Measurements from ENCODE around the gene UPF3A.

Gene UPF3A

DNA sequence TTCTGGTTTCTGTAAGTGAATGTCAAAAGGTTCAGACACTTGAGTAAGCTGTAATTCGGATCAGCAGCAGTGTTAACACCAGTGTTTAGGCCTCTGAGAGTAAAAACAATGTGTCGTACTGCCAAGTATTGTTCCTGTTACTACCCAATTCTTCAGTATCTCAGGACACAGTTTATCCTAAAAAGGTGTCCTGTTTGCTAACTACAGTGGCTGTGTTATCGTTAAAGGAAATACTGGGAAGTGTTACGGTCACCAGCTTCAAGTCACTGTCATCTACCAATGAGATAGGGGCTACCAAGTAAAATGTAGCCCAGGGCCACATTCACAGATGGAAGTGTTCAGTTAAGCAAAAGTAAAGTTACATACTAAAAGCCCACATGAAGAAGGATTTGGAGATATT lies 2.3 kb upstream of the UPF3A start:
- Histone ChIP-seq H3K27me3 (replicated peaks; ENCODE audit: control insufficient read depth, insufficient read depth, low read length) (no peaks in the 10 kb centered on the region), H3K4me3 (replicated peaks; ENCODE audit: low read depth, low read length) (no peak overlapping the region), H3K36me3 (ENCODE audit: control insufficient read depth, insufficient read depth, low read length) (no peaks in the 10 kb centered on the region; the same call in none of the 2 replicates)
- TF ChIP-seq, protein P1, sequence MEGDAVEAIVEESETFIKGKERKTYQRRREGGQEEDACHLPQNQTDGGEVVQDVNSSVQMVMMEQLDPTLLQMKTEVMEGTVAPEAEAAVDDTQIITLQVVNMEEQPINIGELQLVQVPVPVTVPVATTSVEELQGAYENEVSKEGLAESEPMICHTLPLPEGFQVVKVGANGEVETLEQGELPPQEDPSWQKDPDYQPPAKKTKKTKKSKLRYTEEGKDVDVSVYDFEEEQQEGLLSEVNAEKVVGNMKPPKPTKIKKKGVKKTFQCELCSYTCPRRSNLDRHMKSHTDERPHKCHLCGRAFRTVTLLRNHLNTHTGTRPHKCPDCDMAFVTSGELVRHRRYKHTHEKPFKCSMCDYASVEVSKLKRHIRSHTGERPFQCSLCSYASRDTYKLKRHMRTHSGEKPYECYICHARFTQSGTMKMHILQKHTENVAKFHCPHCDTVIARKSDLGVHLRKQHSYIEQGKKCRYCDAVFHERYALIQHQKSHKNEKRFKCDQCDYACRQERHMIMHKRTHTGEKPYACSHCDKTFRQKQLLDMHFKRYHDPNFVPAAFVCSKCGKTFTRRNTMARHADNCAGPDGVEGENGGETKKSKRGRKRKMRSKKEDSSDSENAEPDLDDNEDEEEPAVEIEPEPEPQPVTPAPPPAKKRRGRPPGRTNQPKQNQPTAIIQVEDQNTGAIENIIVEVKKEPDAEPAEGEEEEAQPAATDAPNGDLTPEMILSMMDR (IDR thresholded peaks at IDR 0.05; ENCODE audit: insufficient read depth, low read length, poor library complexity, severe bottlenecking), result no peak
- no peak for DNase-seq (ENCODE audit: extremely low read depth, insufficient read length)

DNA sequence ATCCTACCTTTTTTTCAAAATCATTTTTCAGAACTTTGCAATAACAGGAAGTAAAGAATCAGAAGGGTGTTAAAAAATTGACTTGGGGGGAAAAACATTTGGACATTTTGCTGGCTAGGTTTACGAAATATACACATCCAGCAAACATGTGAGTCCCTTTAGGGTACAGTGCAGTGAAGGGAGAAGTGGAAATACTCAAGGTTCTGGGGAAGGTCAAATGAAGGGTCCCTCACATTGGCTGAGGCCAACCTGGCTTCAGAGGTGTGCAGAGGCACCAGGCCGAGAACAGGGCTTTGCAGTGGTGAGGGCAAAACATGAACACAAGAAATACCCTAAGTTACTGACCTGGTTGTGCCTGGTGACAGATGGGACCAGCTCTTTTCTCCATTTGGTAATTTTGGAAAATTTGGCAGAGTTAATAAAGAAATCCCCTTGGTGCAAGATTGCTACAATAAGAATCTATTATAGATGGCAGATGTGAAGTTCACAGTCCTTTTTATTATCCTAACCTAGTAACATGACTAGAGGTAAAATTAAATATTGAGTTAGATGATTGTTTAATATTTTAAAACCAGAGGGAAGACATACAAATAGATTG lies 1.5 kb upstream of the UPF3A start:
- no peaks in the 10 kb centered on the region; the same call in none of the 2 replicates for H3K36me3 ChIP-seq (ENCODE audit: control insufficient read depth, insufficient read depth, low read length)
- no peaks in the 10 kb centered on the region for H3K27me3 ChIP-seq (replicated peaks; ENCODE audit: control insufficient read depth, insufficient read depth, low read length)
- H3K4me3 ChIP-seq (replicated peaks; ENCODE audit: low read depth, low read length), result no peak overlapping the region; the same call in 1 of the 2 replicates
- TF ChIP-seq, protein P1 (IDR thresholded peaks at IDR 0.05; ENCODE audit: insufficient read depth, low read length, poor library complexity, severe bottlenecking), result no peak
- no peak for DNase-seq (ENCODE audit: extremely low read depth, insufficient read length)

DNA sequence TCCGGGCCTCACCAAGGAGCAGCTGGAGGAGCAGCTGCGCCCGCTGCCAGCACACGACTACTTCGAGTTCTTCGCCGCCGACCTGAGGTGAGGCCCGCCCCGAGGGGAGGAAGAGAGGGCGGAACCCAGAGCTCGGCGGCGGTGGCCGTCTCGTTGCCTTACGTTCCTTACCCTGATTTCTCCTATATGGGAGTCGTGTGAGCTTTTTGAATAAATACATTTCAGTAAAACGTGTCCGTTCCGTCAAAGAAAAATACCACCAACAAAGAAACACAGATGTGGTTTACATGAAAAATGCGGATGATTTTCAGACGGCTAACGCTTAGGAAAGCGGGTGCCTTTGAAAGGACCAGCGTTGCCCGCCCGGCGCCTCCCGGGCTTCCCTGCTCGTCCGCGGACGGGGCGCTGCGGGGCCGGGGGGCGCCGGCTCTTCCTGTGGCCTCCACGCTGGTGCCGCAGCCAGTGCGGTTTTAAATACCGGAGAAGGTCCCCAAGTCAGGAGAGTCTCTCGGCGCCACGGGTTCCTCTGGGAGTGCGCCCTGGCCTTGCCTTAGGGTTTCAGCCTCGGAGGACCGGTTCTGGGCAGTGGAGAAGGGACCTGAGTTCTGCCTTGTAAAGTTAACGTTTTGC lies 755 bp downstream of the UPF3A start:
- DNase-seq (ENCODE audit: extremely low read depth, insufficient read length), result peak; percentile 86
- Histone ChIP-seq H3K36me3 (ENCODE audit: control insufficient read depth, insufficient read depth, low read length) (peaks cover 5% of the 10 kb centered on the region), H3K27me3 (replicated peaks; ENCODE audit: control insufficient read depth, insufficient read depth, low read length) (no peaks in the 10 kb centered on the region), H3K4me3 (replicated peaks; ENCODE audit: low read depth, low read length) (peak overlapping the region; percentile 81)
- TF ChIP-seq, protein P1 (IDR thresholded peaks at IDR 0.05; ENCODE audit: insufficient read depth, low read length, poor library complexity, severe bottlenecking), result no peak

- H3K27me3 ChIP-seq (replicated peaks; ENCODE audit: control insufficient read depth, insufficient read depth, low read length), result no peaks in the 10 kb centered on the region
- no peak overlapping the region for H3K4me3 ChIP-seq (replicated peaks; ENCODE audit: low read depth, low read length)
- TF ChIP-seq, protein P1 (IDR thresholded peaks at IDR 0.05; ENCODE audit: insufficient read depth, low read length, poor library complexity, severe bottlenecking), result no peak
- DNase-seq (ENCODE audit: extremely low read depth, insufficient read length), result no peak
- peaks cover 11% of the 10 kb centered on the region for H3K36me3 ChIP-seq (ENCODE audit: control insufficient read depth, insufficient read depth, low read length)
Measured at GRCh38 chr13:114283576-114283975, 2.2 kb downstream of the UPF3A start.

DNA sequence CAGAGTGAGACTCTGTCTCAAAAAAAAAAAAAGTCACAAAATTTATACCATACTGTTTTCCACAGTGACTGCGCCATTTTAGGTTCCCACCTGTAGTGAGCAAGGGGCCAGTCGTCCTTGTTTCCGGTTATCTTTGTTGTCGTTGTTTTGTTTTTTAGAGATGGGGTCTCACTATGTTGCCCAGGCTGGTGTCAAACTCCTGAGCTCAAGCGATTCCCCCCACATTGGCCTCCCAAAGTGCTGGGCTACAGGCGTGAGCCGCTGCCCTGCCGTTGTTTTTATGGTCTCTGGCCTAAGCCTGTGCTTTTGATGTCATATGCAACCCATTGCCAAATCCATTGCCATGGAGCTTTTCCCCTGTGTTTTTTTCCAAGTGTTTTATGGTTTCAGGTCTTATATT lies 3.3 kb downstream of the UPF3A start:
- no peak for DNase-seq (ENCODE audit: extremely low read depth, insufficient read length)
- TF ChIP-seq, protein P1 (IDR thresholded peaks at IDR 0.05; ENCODE audit: insufficient read depth, low read length, poor library complexity, severe bottlenecking), result no peak
- H3K36me3 ChIP-seq (ENCODE audit: control insufficient read depth, insufficient read depth, low read length), result peaks cover 11% of the 10 kb centered on the region
- H3K27me3 ChIP-seq (replicated peaks; ENCODE audit: control insufficient read depth, insufficient read depth, low read length), result no peaks in the 10 kb centered on the region
- H3K4me3 ChIP-seq (replicated peaks; ENCODE audit: low read depth, low read length), result no peak overlapping the region
